Panc1 (cell line): ENCODE results near the gene STARD4.

Experiments used
- CTCF ChIP-seq: fragments of 450-650 bp; IDR thresholded peaks from 2 replicates; pipeline ENCODE4 v1.5.1; 2017; ENCODE audit warnings: mild to moderate bottlenecking
- POLR2AphosphoS5 ChIP-seq: IDR thresholded peaks from 2 replicates; pipeline ENCODE4 v1.6.1; 2012; ENCODE audit warnings: mild to moderate bottlenecking, low read depth, low read length, moderate library complexity
- REST ChIP-seq, 2 experiments: IDR thresholded peaks; 2 replicates each; pipeline ENCODE4 v1.6.1; 2011 to 2012; ENCODE audit warnings: low read depth in 2 of 2, control low read depth in 1 of 2, low read length in 1 of 2, mild to moderate bottlenecking in 1 of 2, moderate library complexity in 1 of 2; ENCODE audit not compliant: insufficient read depth in 1 of 2

GRCh38 chr5:111530298-111530740 is 18.0 kb upstream of the STARD4 start:
- TF ChIP-seq CTCF (no peak), REST (IDR thresholded peaks at IDR 0.05; ENCODE audit: insufficient read depth in 1 of 2, low read depth in 2 of 2, low read length in 1 of 2) (no peak), POLR2AphosphoS5 (no peak)
